ENCODE measurements around the gene STYXL1. TPM values are rescaled to one million over a fixed set of nuclear protein-coding genes. Genes with fewer than 3 reads are reported as not detected.
A peak's percentile ranks its signal among the peaks of the same experiment; 100 is the strongest.

The STYXL1 gene
- total RNA-seq, 2 donors from 2014 or later, result 17.6 to 40.1 TPM

DNA sequence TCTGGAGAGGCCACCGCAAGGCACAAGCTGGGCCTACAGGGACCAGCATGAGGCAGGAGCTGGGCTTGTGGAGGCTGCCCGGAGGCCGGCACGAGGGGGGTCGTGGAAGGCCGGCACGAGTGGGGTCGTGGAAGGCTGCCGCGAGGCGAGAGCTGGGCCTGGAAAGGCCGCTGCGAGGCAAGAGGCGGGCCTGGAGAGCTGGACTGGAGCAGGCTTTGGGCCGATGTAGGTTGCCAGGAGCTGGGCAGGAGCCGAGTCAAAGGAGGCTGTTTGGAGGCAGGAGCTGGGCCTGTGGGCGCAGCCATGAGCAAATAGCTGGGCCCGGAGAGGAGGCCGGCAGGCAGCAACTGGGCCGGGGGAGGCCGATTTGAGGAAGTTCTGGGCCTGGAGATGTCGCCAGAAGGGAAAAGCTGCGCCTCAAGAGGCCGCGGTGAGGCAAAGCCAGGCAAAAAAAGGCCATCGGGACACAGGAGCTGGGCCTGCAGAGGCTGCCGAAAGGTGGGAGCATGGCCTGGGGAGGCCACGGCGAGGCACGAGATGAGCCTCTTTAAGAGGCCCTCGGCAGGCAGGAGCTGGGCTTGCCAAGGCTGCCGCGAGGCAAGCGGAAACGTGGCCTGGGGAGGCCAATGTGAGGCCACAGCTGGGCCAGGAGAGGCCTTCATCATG lies 26.6 kb upstream of the STYXL1 start:
- Histone ChIP-seq H3K27ac (no peak overlapping the region), H3K36me3 (no peaks in the 10 kb centered on the region), H3K4me3 (no peak overlapping the region), H3K4me1 (peaks cover 0 to 21% of the 10 kb centered on the region in 2 donors), H3K9me3 (peaks cover 0 to 4% of the 10 kb centered on the region in 2 donors), H3K27me3 (no peaks in the 10 kb centered on the region)
- no peak for TF ChIP-seq CTCF (IDR thresholded peaks at IDR 0.05)
- DNase-seq (ENCODE audit: low spot score), result no peak

GRCh38 chr7:76073335-76073990 lies 25.7 kb upstream of the STYXL1 start:
- H3K9me3 ChIP-seq, result peaks cover 0 to 4% of the 10 kb centered on the region in 2 donors
- no peaks in the 10 kb centered on the region for H3K27me3 ChIP-seq
- no peaks in the 10 kb centered on the region for H3K36me3 ChIP-seq
- TF ChIP-seq CTCF (IDR thresholded peaks at IDR 0.05), result no peak
- no peak for DNase-seq (ENCODE audit: low spot score)
- no peak overlapping the region for H3K27ac ChIP-seq
- H3K4me1 ChIP-seq, result peaks cover 0 to 30% of the 10 kb centered on the region in 2 donors
- no peak overlapping the region for H3K4me3 ChIP-seq

DNA sequence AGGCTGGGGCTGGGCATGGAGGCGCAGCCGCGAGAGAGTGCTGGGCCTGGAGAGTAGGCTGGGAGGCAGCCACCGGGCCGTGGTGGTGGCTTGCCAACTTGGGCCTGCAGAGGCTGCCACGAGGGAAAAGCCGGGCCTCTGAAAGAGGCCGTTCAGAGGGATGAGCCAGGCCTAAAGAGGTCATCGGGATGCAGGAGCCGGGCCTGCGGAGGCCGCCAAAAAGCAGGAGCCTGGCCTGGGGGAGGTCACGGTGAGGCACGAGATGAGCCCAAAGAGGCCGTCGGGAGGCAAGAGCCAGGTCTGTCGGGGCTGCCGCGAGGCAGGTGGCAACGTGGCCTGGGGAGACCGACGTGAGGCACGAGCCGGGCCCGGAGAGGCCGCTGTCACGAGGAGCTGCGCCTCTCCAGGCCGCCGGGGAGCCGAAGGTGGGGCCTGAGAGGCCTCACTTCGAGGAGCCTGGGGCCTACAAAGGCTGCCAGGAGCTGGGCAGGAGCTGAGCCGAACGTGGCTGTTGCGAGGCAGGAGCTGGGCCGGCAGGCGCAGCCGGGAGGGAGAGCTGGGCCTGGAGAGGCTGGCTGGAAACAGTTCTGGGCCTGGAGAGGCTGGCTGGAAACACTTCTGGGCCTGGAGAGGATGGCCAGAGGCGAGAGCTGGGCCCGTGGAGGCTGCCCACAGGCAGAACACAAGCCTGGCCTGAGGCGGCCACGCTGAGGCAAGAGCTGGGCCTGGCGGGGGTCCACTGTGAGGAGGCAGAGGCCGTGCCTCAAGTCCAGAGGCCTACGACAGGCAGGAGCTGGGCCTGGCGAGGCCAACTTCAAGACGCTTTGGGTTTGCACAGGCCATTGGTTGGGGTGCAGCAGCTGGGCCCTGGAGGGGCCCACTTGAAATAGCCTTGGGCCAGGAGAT lies 24.7 kb upstream of the STYXL1 start:
- Histone ChIP-seq H3K9me3 (peaks cover 0 to 4% of the 10 kb centered on the region in 2 donors), H3K27me3 (no peaks in the 10 kb centered on the region), H3K36me3 (no peaks in the 10 kb centered on the region), H3K27ac (no peak overlapping the region), H3K4me1 (peaks cover 0 to 36% of the 10 kb centered on the region in 2 donors), H3K4me3 (no peak overlapping the region)
- TF ChIP-seq CTCF (IDR thresholded peaks at IDR 0.05), result no peak
- DNase-seq (ENCODE audit: low spot score), result no peak

DNA sequence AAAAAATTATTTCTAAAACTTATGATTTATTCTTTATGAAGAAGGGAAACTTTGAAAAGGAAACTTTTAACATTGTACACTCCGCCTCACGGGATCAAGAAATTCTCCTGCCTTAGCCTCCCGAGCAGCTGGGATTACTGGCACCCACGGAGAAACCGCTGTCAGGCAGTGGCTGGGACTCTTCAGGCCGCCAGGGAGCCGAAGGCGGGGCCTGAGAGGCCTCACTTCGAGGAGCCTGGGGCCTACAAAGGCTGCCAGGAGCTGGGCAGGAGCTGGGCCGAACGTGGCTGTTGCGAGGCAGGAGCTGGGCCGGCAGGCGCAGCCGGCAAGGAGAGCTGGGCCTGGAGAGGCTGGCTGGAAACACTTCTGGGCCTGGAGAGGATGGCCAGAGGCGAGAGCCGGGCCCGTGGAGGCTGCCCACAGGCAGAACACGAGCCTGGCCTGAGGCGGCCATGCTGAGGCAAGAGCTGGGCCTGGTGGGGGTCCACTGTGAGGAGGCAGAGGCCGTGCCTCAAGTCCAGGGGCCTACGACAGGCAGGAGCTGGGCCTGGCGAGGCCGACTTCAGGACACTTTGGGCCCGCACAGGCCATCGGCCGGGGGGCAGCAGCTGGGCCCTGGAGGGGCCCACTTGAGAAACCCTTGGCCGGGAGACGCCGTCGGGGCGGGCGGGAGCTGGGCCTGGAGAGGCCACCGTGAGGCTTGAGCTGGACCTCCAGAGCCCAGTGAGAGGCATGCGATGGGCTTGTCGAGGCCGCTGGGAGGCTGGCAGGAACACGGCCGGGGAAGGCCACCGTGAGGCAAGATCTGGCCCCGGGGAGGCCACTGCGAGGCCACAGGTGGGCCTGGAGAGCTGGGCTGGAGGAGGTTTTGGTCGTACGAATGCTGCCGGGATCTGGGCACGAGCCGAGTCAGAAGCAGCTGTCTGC lies 23.8 kb upstream of the STYXL1 start:
- peaks cover 0 to 4% of the 10 kb centered on the region in 2 donors for H3K9me3 ChIP-seq
- no peak for TF ChIP-seq CTCF (IDR thresholded peaks at IDR 0.05)
- no peak overlapping the region for H3K4me3 ChIP-seq
- no peaks in the 10 kb centered on the region for H3K27me3 ChIP-seq
- no peak for DNase-seq (ENCODE audit: low spot score)
- peak overlapping the region; percentile 33 to 51 for H3K27ac ChIP-seq
- peaks cover 6% of the 10 kb centered on the region for H3K36me3 ChIP-seq
- peaks cover 0 to 43% of the 10 kb centered on the region in 2 donors for H3K4me1 ChIP-seq

DNA sequence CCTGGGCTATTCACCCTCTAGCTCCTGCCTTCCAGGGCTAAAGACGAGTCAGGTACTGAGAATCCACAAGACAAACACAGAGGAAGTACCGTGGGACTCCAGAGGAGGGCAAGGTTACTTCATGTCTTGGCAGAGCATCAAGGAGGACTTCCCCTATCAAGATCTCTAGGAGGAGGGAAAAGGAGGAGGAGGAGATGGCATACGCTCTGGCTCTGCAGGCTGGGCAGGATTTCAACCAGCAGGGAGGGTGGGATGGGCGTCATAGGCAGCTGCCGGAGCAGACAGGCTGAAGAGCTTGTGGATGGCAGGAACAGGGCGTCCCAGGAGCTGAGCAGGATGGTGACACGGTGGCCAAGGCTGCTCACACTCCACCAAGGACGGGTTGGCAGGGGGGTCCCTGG lies 21.4 kb upstream of the STYXL1 start:
- no peak overlapping the region for H3K4me3 ChIP-seq
- peaks cover 29% of the 10 kb centered on the region for H3K36me3 ChIP-seq
- H3K4me1 ChIP-seq, result peaks cover 0 to 44% of the 10 kb centered on the region in 2 donors
- H3K27me3 ChIP-seq, result no peaks in the 10 kb centered on the region
- H3K27ac ChIP-seq, result peak overlapping the region; percentile 67 to 77
- peak; percentile 73 for DNase-seq (ENCODE audit: low spot score)
- no peak for TF ChIP-seq CTCF (IDR thresholded peaks at IDR 0.05)
- no peaks in the 10 kb centered on the region for H3K9me3 ChIP-seq
